ENCODE data around the gene TGM1.

Gene TGM1

DNA sequence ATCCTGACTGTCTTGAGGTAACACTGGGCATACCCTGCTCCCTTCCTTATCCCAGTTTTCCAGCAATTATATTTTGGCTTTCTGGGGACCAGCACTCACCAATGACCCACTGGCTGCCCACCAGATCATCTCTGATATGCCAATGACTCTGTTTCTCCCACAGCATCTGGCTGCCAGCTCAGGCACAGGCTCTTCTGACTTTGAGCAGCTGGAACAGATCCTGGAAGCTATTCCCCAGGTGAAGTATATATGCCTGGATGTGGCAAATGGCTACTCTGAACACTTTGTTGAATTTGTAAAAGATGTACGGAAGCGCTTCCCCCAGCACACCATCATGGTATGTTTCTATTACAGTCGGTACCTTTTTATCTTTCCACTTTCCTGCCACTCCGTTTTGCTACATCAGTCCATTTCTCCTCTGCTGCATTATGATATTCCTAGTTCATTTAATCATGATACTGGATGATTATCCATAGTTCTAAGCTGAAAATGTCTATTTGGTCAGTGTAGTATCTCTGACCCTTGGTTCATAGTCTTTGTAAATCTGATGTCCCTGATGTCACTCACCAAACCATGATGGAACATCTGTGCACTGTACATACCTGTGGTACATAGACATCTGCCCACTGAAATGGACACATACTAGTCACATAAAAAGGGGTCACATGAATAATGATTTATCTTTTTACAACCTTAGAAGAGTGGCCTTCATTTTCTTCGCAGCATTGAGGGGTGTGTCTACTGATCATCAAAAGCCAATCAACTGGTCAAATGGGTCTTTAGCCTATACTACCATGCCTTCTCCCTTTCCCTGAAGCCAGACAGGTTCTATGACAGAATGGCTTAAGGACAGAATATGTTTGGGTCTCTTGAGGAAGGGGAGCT is 26.9 kb downstream of the TGM1 start:
- H3K4me3 ChIP-seq (ENCODE audit: low read depth, low read length), result no peak overlapping the region
- H3K4me1 ChIP-seq, result peaks cover 4% of the 10 kb centered on the region; the same call in 1 of the 2 replicates
- H3K27me3 ChIP-seq, result no peaks in the 10 kb centered on the region
- peaks cover 37% of the 10 kb centered on the region for H3K36me3 ChIP-seq
- no peak for TF ChIP-seq CTCF (IDR thresholded peaks at IDR 0.05; ENCODE audit: low read depth, low read length)
- no peaks in the 10 kb centered on the region for H3K9me3 ChIP-seq
- no peak for DNase-seq

- H3K36me3 ChIP-seq, result peaks cover 24% of the 10 kb centered on the region
- H3K4me1 ChIP-seq, result peaks cover 4% of the 10 kb centered on the region; the same call in 1 of the 2 replicates
- no peak overlapping the region for H3K4me3 ChIP-seq (ENCODE audit: low read depth, low read length)
- H3K9me3 ChIP-seq, result no peaks in the 10 kb centered on the region
- H3K27me3 ChIP-seq, result no peaks in the 10 kb centered on the region
- TF ChIP-seq CTCF (IDR thresholded peaks at IDR 0.05; ENCODE audit: low read depth, low read length), result no peak
- DNase-seq, result no peak
Observed at GRCh38 chr14:24234095-24235005, 28.6 kb downstream of the TGM1 start.

GRCh38 chr14:24233538-24233866 is 29.5 kb downstream of the TGM1 start:
- Histone ChIP-seq H3K4me3 (ENCODE audit: low read depth, low read length) (peak overlapping the region; percentile 90), H3K36me3 (peaks cover 17% of the 10 kb centered on the region), H3K4me1 (peaks cover 4% of the 10 kb centered on the region; the same call in 1 of the 2 replicates), H3K27me3 (no peaks in the 10 kb centered on the region), H3K9me3 (no peaks in the 10 kb centered on the region)
- TF ChIP-seq CTCF (IDR thresholded peaks at IDR 0.05; ENCODE audit: low read depth, low read length), result no peak
- DNase-seq, result no peak

- H3K9me3 ChIP-seq, result no peaks in the 10 kb centered on the region
- DNase-seq, result no peak
- H3K36me3 ChIP-seq, result peaks cover 22% of the 10 kb centered on the region
- peaks cover 4% of the 10 kb centered on the region; the same call in 1 of the 2 replicates for H3K4me1 ChIP-seq
- H3K4me3 ChIP-seq (ENCODE audit: low read depth, low read length), result peak within 1 kb of the TSS; percentile 90
- no peak for TF ChIP-seq CTCF (IDR thresholded peaks at IDR 0.05; ENCODE audit: low read depth, low read length)
- H3K27me3 ChIP-seq, result no peaks in the 10 kb centered on the region
Observed at GRCh38 chr14:24232645-24233537, 30.1 kb downstream of the TGM1 start, which contains the start of gene GMPR2. TSS of gene GMPR2 (plus strand) at chr14:24232929. CDS start at chr14:24233254, 325 bp downstream.

DNA sequence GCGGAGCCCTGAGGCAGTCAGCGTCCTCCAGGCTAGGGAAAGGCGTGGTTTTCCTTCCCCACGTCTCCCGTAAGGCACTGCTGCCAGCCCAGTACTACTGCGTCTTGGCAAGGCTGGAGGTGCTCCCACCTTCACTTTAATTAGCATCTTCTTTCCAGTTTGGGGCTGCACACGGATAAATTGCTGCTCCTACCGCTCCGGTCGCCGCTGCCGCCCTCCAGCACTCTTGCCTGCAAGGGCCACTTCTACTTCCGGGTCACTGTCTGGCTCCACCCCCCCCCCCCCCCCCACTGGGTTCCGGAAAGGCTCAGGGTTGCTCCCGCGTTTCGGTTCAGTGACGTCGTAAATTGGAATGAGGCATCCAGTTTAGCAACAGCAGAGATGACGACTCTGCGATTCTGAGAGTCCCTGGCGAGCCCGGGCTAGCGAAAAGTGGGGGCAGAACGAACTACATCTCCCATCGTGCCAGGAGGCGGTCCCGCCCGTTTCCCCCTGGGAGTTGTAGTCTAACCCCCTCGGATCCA is 30.8 kb downstream of the TGM1 start, which contains the start of gene NEDD8:
NEDD8 (minus strand) TSS at position 247 of the 524 bp plus-strand sequence; CDS start at position 147, 100 bp downstream.
- peaks cover 4% of the 10 kb centered on the region; the same call in 1 of the 2 replicates for H3K4me1 ChIP-seq
- TF ChIP-seq CTCF (IDR thresholded peaks at IDR 0.05; ENCODE audit: low read depth, low read length), result no peak
- H3K9me3 ChIP-seq, result no peaks in the 10 kb centered on the region
- no peaks in the 10 kb centered on the region for H3K27me3 ChIP-seq
- peak within 1 kb of the TSS; percentile 90 for H3K4me3 ChIP-seq (ENCODE audit: low read depth, low read length)
- peak; percentile 90 for DNase-seq
- H3K36me3 ChIP-seq, result peaks cover 25% of the 10 kb centered on the region

All from BE2C (cell line).